K562 (cell line): ENCODE measurements around the gene NDC1. TPM values are rescaled to one million over a fixed set of nuclear protein-coding genes. Genes with fewer than 3 reads are reported as not detected.

Experiments
- ATAC-seq: fragments of 200-7000 bp; cut with Tn5 transposase; 3 replicates; pipeline ENCODE4 v1.9.1; 2020; ENCODE audit warnings: moderate library complexity
- BruUV-seq: library from RNA; stranded (reverse); fragments of 400-500 nt; replicated peaks from 2 replicates; lab custom pipeline; 2021; lab: Mats Ljungman, UMichigan
- CTCF ChIA-PET: fragments of 300-600 bp; formaldehyde crosslinking; extraction: SDS; loops from one replicate; lab custom pipeline; 2021; ENCODE audit warnings: low intra/inter-chr PET ratio; lab: Yijun Ruan, JAX
- POLR2A ChIA-PET: fragments of 300-600, 350-650 bp; sonication (Branson Sonifier 250); formaldehyde crosslinking; extraction: SDS; loops from one replicate; lab custom pipeline; 2021; ENCODE audit warnings: antibody characterized with exemption, inconsistent platforms; lab: Yijun Ruan, JAX
- DNase-seq, 4 experiments: peaks; one replicate each; pipeline versions ENCODE4 v3.0.0 to v3.0.0-alpha.2; 2011 to 2018; ENCODE audit warnings: low spot score in 3 of 4, mixed read lengths in 3 of 4; ENCODE audit errors: extremely low read depth in 1 of 4
- FAIRE-seq: peaks from 2 replicates; lab custom pipeline; 2011; peaks lifted over from hg19 to GRCh38; lab: Jason Lieb, UNC
- H2AFZ ChIP-seq: 2 replicates; pipeline ENCODE4 v1.6.0; 2011; ENCODE audit warnings: low read depth, low read length, control low read depth, inconsistent platforms
- H3K27ac ChIP-seq: fragments of 200-600 bp; 3 replicates; pipeline ENCODE4 v1.8.0; 2011; ENCODE audit warnings: low read depth, mild to moderate bottlenecking, control low read depth, inconsistent platforms, low read length, moderate library complexity, mixed read lengths; ENCODE audit errors: extremely low read depth
- H3K27me3 ChIP-seq, 2 experiments: fragments of 300-600 bp in 1 of 2; 2 replicates in 1 of 2; 3 replicates in 1 of 2; pipeline versions ENCODE4 v1.6.0 to v1.8.0; 2011; ENCODE audit warnings: inconsistent platforms in 2 of 2, low read length in 2 of 2, mild to moderate bottlenecking in 1 of 2, mixed read lengths in 1 of 2, moderate library complexity in 1 of 2; ENCODE audit not compliant: control insufficient read depth in 2 of 2, insufficient read depth in 2 of 2
- H3K36me3 ChIP-seq: fragments of 300-600 bp; 3 replicates; pipeline ENCODE4 v1.8.0; 2011; ENCODE audit warnings: mild to moderate bottlenecking, low read length, inconsistent platforms; ENCODE audit not compliant: control insufficient read depth, insufficient read depth
- H3K4me1 ChIP-seq, 2 experiments: fragments of 200-600 bp in 1 of 2; replicated peaks in 1 of 2; 2 replicates in 1 of 2; 3 replicates in 1 of 2; pipeline versions ENCODE4 v1.5.1 to v1.8.0; 2011; ENCODE audit warnings: inconsistent platforms in 2 of 2, low read length in 2 of 2, mild to moderate bottlenecking in 1 of 2, mixed read lengths in 1 of 2, moderate library complexity in 1 of 2; ENCODE audit not compliant: control insufficient read depth in 2 of 2, insufficient read depth in 2 of 2
- H3K4me2 ChIP-seq: 2 replicates; pipeline ENCODE4 v1.6.1; 2011; ENCODE audit warnings: low read length, control low read depth, inconsistent platforms, mixed read lengths; ENCODE audit not compliant: insufficient read depth
- H3K4me3 ChIP-seq: fragments of 200-600 bp; sonication (generic), shearing (Covaris generic); 2 replicates; pipeline ENCODE4 v1.5.1; 2016; ENCODE audit warnings: control low read depth, inconsistent platforms
- H3K79me2 ChIP-seq: fragments of 200-600 bp; 3 replicates; pipeline ENCODE4 v1.8.0; 2011; ENCODE audit warnings: low read length, inconsistent platforms; ENCODE audit not compliant: control insufficient read depth, insufficient read depth
- H3K9ac ChIP-seq, 2 experiments: 2 replicates each; pipeline versions ENCODE4 v1.6.0 to v1.6.1; 2011; ENCODE audit warnings: low read depth in 2 of 2, low read length in 2 of 2, control low read depth in 1 of 2, inconsistent platforms in 1 of 2, mild to moderate bottlenecking in 1 of 2, mixed read lengths in 1 of 2; ENCODE audit not compliant: insufficient read depth in 1 of 2
- H3K9me1 ChIP-seq: one replicate; pipeline ENCODE4 v1.6.0; 2011; ENCODE audit warnings: inconsistent platforms, mild to moderate bottlenecking, low read length, moderate library complexity; ENCODE audit not compliant: control insufficient read depth, insufficient read depth
- H3K9me3 ChIP-seq: replicated peaks from 2 replicates; pipeline ENCODE4 v1.5.1; 2011; ENCODE audit warnings: low read depth, low read length, inconsistent platforms; ENCODE audit not compliant: control insufficient read depth, insufficient read depth
- H4K20me1 ChIP-seq: replicated peaks from 2 replicates; pipeline ENCODE4 v1.6.1; 2011; ENCODE audit warnings: low read length, inconsistent platforms, mixed read lengths; ENCODE audit not compliant: control insufficient read depth, insufficient read depth
- AFF1 ChIP-seq, 2 experiments: fragments of 450-650 bp; IDR thresholded peaks; 2 replicates each; pipeline ENCODE4 v1.6.1; 2018; ENCODE audit warnings: mild to moderate bottlenecking in 2 of 2, low read depth in 1 of 2; ENCODE audit not compliant: partially characterized antibody in 2 of 2
- CHD4 ChIP-seq: fragments of 200-600 bp; sonication (generic); IDR thresholded peaks from 3 replicates; pipeline ENCODE4 v1.6.1; 2012; ENCODE audit warnings: low read depth, mild to moderate bottlenecking, mixed read lengths, low read length, inconsistent platforms; ENCODE audit not compliant: insufficient read depth, insufficient replicate concordance, poor library complexity, severe bottlenecking
- E2F6 ChIP-seq, 2 experiments: IDR thresholded peaks; 2 replicates each; pipeline ENCODE4 v1.6.1; 2011; ENCODE audit warnings: borderline replicate concordance in 1 of 2, control low read depth in 1 of 2, low read depth in 1 of 2, low read length in 1 of 2, mild to moderate bottlenecking in 1 of 2, mixed read lengths in 1 of 2, moderate library complexity in 1 of 2; ENCODE audit not compliant: insufficient read depth in 1 of 2, insufficient read length in 1 of 2, poor library complexity in 1 of 2, severe bottlenecking in 1 of 2; ENCODE audit errors: extremely low read depth in 1 of 2
- EP400 ChIP-seq: fragments of 450-650 bp; IDR thresholded peaks from 2 replicates; pipeline ENCODE4 v1.6.1; 2017; ENCODE audit warnings: antibody characterized with exemption, mild to moderate bottlenecking, moderate library complexity
- MLX ChIP-seq, 2 experiments: fragments of 450-650 bp in 1 of 2; sonication (generic) in 1 of 2; formaldehyde crosslinking; conservative IDR thresholded peaks; 2 replicates each; pipeline versions ENCODE4 v1.4.0 to v1.8.1; 2020 to 2022; ENCODE audit warnings: mild to moderate bottlenecking in 1 of 2, missing genetic modification reagents in 1 of 2
- MTA2 ChIP-seq: fragments of 450-650 bp; IDR thresholded peaks from 2 replicates; pipeline ENCODE4 v1.6.1; 2016; ENCODE audit warnings: low read depth
- ZBTB1 ChIP-seq: sonication (generic); formaldehyde crosslinking; IDR thresholded peaks from 2 replicates; pipeline ENCODE4 v1.8.1; 2023; ENCODE audit warnings: missing genetic modification reagents, low read depth, mild to moderate bottlenecking, borderline replicate concordance
- ZBTB26 ChIP-seq: fragments of 450-650 bp; formaldehyde crosslinking; IDR thresholded peaks from 2 replicates; pipeline ENCODE4 v1.4.0; 2022; ENCODE audit warnings: missing genetic modification characterization
- WGBS: fragments of 100-300 bp; shearing (Covaris generic); methylation state at CpG from one replicate; pipeline ENCODE4 v1.1.6; 2016; ENCODE audit warnings: low coverage, mixed read lengths; ENCODE audit not compliant: insufficient coverage; ENCODE audit errors: missing lambda C conversion rate; 5-methylcytosine and 5-hydroxymethylcytosine counted together
- in situ Hi-C: fragments of 300-500 bp; cut with MboI; formaldehyde crosslinking; loops from 4 replicates; pipeline ENCODE4 v1.15.0; 2018; ENCODE audit warnings: inconsistent platforms, mixed read lengths
- intact Hi-C: fragments of 100-400 bp; cut with micrococcal nuclease; formaldehyde crosslinking; loops from 2 replicates; pipeline ENCODE4 v1.14.2; 2022
- polyA plus RNA-seq, 8 experiments: library from polyadenylated mRNA; depleted of rRNA in 4 of 8; stranded (reverse) in 5 of 8; unstranded in 3 of 8; fragments of >200 nt; fragmentation: Nextera tagmentation in 2 of 8; fragmentation: Illumina TruSeq in 1 of 8; extraction: Ambion mirVana in 2 of 8; extraction: Trizol in 1 of 8; gene quantifications; 2 replicates each; pipeline versions ENCODE4 v1.2.1 to v1.2.3, GENCODE V29; 2011 to 2014; ENCODE audit warnings: inconsistent platforms in 1 of 8, missing spikeins in 1 of 8
- total RNA-seq, 7 experiments: library from RNA; depleted of rRNA in 6 of 7; stranded (reverse); fragments of >200 nt in 6 of 7; fragmentation: Illumina TruSeq in 2 of 7; extraction: Trizol in 2 of 7; gene quantifications; 2 replicates each; pipeline versions ENCODE4 v1.2.1 to v1.2.3, GENCODE V29; 2011 to 2021; ENCODE audit warnings: low replicate concordance in 1 of 7

NDC1 gene
- total and polyA plus RNA-seq, 9 of the 15 experiments (the other 6 are each of a cell fraction or from before 2014, with no cell fraction given) = 26.9 to 102 (median 64.5) TPM

GRCh38 chr1:53825306-53825705 lies 12.8 kb downstream of the NDC1 start:
- Histone ChIP-seq H3K27ac (no peak overlapping the region), H3K9me3 (no peaks in the 10 kb centered on the region), H3K4me3 (no peak overlapping the region), H3K79me2 (peaks cover 13% of the 10 kb centered on the region; the same call in 2 of the 3 replicates), H2AFZ (no peak overlapping the region), H3K9me1 (no peaks in the 10 kb centered on the region), H3K4me2 (no peak overlapping the region), H3K4me1 (no peaks in the 10 kb centered on the region), H4K20me1 (0 out of 2 replicates have a peak, but pooled peaks cover 3% of the 10 kb centered on the region), H3K36me3 (peaks cover 90% of the 10 kb centered on the region), H3K9ac (no peak overlapping the region; a peak in 1 of 4 replicates), H3K27me3 (no peaks in the 10 kb centered on the region)
- no peak for ATAC-seq
- intact Hi-C loops (no loop called here), in situ Hi-C loops (no loop called here)
- CTCF ChIA-PET = no interaction called here
- WGBS = over 99% methylated on average over 6 of the region's 6 CpGs
- no TSS peak for BruUV-seq
- FAIRE-seq = no peak
- TF ChIP-seq EP400 (no peak), CHD4 (no peak), MLX (CRISPR knock-in tag; conservative IDR thresholded peaks at IDR 0.05) (no peak), MTA2 (no peak), ZBTB26 (CRISPR knock-in tag) (no peak), ZBTB1 (CRISPR knock-in tag) (no peak), E2F6 (IDR thresholded peaks at IDR 0.05; ENCODE audit: borderline replicate concordance in 1 of 2, extremely low read depth in 1 of 2, insufficient read depth in 1 of 2, insufficient read length in 1 of 2, low read depth in 1 of 2, low read length in 1 of 2, poor library complexity in 1 of 2, severe bottlenecking in 1 of 2) (no peak), AFF1 (IDR thresholded peaks at IDR 0.05; ENCODE audit: low read depth in 1 of 2, partially characterized antibody in 2 of 2) (no peak)
- DNase-seq = no peak
- POLR2A ChIA-PET = interaction anchor here (3.0 kb wide), 1 partner anchor 10 kb away, joined by 11 read pairs; no protein-coding TSS in a partner anchor
